Epithelial cell of proximal tubule (primary cell): ENCODE data around the gene TIAM2. TPM values are rescaled to one million over a fixed set of nuclear protein-coding genes. Genes with fewer than 3 reads are reported as not detected.

Experiments
- DNase-seq: peaks from one replicate; pipeline ENCODE4 v3.0.0-alpha.2; 2011; ENCODE audit warnings: low read depth
- H3K4me3 ChIP-seq: 2 replicates; pipeline ENCODE4 v1.5.1; 2011; ENCODE audit warnings: low read depth, mild to moderate bottlenecking, low read length
- total RNA-seq: library from RNA; depleted of rRNA; stranded (reverse); fragments of >200 nt; gene quantifications from 2 replicates; pipeline ENCODE4 v1.2.3, GENCODE V29; 2015
- TF ChIP-seq, protein P1 (sequence below): conservative IDR thresholded peaks from 2 replicates; pipeline ENCODE4 v1.5.1; 2012; ENCODE audit warnings: low read depth, mild to moderate bottlenecking, low read length

Gene TIAM2
- total RNA-seq, 1 donor from 2014 or later = 9.9 TPM

DNA sequence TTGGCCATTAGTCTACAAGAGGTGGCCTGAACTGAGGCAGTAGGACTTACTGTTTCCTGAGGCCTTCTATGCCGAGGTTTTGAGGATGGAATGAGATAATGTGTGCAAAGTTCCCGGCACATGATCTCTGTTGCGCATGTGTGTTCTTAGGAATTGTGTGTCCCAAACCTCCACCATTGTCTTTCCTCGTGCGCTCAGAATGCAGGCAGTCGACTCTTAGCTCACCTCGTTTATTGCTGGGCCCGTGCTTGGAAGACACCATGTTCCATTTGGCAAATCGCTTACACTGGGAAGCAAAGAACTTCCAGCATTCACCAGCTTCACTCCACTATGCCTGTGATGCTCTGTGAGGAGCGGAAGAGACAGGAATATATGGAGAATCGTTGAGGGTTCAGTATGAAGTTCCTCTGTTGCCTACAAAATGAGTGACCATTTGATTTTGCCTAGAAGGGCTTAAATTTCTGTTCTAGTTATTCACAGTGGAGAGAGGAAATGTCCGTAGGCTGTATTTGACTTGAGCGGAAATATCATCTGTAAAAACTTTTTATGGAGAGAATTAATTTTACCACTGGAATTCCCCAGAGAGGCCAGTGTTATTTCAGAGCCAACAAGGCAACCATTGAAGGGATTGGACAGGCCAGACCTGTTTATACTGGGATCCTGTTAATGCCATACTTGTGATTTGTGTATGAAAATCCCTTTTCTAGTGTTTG, 193.0 kb downstream of the TIAM2 start:
- TF ChIP-seq, protein P1, sequence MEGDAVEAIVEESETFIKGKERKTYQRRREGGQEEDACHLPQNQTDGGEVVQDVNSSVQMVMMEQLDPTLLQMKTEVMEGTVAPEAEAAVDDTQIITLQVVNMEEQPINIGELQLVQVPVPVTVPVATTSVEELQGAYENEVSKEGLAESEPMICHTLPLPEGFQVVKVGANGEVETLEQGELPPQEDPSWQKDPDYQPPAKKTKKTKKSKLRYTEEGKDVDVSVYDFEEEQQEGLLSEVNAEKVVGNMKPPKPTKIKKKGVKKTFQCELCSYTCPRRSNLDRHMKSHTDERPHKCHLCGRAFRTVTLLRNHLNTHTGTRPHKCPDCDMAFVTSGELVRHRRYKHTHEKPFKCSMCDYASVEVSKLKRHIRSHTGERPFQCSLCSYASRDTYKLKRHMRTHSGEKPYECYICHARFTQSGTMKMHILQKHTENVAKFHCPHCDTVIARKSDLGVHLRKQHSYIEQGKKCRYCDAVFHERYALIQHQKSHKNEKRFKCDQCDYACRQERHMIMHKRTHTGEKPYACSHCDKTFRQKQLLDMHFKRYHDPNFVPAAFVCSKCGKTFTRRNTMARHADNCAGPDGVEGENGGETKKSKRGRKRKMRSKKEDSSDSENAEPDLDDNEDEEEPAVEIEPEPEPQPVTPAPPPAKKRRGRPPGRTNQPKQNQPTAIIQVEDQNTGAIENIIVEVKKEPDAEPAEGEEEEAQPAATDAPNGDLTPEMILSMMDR = no peak
- no peak for DNase-seq
- no peak overlapping the region for H3K4me3 ChIP-seq

DNA sequence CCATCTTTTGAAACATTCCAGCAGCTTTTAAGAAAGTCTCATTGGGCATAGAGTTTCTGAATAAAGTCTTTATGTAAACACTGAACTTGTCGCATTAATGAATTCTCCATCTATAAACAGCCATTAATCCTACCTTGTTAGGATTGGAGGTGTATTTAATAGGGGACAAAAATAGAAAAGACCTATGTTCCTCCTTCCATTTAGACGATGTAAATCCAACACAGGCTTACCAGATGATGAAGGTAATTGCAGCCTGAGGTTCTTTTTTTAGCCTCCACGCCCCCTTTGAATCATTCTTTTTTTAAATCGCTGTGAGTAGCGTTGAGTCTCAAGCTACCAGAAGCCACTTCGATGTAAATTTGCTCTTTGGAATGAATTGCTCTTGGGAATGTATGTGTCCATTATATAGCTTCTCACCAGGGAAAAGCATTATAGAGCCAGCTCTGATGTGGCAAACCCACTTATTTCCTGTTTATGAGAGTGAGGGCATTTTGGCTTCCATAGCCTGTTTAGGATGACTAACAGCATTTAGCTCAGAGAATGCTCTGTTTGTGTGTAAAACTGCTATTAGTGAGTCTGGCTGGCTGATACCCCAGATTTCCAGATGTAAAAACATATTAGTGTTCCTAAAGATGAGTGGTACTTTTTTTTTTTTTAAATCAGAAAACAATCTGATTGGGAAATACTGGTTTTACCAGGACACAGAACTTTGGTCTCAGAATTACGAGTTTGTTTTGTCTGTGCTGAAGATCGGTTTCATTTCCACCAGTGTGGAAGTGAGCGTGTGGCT, 193.8 kb downstream of the TIAM2 start:
- DNase-seq = no peak
- no peak overlapping the region for H3K4me3 ChIP-seq
- TF ChIP-seq, protein P1 = no peak

DNA sequence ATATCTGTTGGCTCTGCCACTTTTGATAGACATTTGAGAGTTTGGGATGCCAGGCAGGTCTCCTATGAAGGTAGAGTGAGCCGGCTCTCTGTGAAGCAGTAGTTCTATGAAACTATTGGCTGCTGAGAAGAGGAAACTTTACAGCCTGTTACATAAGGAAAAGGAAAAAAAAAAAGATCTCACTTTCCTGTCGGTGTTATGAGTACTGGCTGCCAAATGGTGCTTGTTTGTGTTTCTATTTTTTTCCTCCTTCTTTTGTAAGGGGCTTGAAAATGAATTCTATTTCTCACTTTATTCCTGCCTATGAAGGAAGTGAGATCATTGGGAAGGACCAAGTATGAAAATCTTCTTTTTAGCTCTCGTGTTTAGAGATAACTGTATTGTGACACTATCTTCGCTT, 195.6 kb downstream of the TIAM2 start:
- no peak for DNase-seq
- TF ChIP-seq, protein P1 = no peak

DNA sequence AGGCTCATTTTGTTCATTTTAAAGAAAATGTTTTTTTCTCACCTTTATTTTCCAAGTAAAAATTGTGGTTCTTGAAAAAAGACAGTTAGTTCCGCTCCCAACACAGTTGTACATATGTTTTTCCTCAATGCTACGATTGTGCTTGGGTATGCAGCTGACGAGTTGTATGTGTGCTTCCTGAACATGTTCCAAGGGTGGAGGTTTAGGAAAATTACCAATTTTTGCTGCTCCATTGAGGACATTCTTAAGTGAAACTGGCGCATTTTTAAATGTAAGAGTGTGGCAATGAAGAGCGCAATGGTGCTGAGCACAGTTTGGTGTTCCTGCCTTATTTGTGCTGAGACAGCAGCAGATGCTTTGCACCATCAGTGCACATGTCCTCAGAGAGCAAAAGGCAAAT, 198.4 kb downstream of the TIAM2 start:
- TF ChIP-seq, protein P1 = no peak
- DNase-seq = no peak

More for the DNA sequence above, 195.6 kb downstream of the TIAM2 start:
- no peak overlapping the region for H3K4me3 ChIP-seq

DNA sequence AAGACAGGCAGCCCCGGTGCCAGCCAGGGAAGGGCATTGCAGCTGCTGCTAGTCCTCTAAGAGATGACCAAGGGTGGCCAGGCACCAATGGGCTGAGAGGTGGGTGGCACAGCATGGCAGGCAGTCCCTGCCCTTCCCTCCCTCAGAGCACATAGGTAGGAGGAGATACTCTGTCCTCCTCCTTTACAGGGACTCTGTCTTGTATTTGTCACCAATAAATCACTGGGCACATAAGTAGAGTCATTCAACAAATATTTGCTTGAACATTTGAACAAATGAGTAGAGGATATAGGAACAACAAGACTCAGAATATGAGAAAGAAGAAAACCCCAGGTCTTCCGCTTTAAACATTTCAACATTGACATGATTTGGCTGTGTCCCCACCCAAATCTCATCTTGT, 199.3 kb downstream of the TIAM2 start:
- no peak for DNase-seq
- no peak overlapping the region for H3K4me3 ChIP-seq
- TF ChIP-seq, protein P1 = no peak

More for the DNA sequence above, 198.4 kb downstream of the TIAM2 start:
- no peak overlapping the region for H3K4me3 ChIP-seq

DNA sequence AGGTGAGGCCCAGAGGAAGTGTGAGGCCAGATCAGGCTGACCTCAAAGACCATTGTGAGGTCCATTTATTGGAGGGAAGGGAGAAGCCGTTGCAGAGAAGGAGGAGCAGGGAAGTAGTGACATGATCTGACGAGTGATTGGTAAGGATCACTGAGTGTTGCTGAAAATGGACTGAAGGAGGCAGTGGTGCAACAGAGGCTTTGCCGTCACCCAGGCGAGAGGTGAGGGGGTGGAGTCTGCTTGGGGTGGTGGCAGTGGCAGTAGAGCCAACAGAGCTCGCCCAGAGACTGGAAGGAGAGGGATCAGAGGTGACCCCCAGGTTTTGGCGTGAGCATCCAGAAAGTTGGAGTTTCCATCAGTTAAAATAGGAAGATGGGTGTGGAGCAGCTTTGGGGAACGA, 200.8 kb downstream of the TIAM2 start:
- H3K4me3 ChIP-seq = no peak overlapping the region
- DNase-seq = no peak
- TF ChIP-seq, protein P1 = no peak
